ENCODE results near the gene JMJD1C. TPM values are rescaled to one million over a fixed set of nuclear protein-coding genes. Genes with fewer than 3 reads are reported as not detected.

JMJD1C gene
- total RNA-seq, 4 donors from 2014 or later = 41.6 to 77.8 (median 56.9) TPM

DNA sequence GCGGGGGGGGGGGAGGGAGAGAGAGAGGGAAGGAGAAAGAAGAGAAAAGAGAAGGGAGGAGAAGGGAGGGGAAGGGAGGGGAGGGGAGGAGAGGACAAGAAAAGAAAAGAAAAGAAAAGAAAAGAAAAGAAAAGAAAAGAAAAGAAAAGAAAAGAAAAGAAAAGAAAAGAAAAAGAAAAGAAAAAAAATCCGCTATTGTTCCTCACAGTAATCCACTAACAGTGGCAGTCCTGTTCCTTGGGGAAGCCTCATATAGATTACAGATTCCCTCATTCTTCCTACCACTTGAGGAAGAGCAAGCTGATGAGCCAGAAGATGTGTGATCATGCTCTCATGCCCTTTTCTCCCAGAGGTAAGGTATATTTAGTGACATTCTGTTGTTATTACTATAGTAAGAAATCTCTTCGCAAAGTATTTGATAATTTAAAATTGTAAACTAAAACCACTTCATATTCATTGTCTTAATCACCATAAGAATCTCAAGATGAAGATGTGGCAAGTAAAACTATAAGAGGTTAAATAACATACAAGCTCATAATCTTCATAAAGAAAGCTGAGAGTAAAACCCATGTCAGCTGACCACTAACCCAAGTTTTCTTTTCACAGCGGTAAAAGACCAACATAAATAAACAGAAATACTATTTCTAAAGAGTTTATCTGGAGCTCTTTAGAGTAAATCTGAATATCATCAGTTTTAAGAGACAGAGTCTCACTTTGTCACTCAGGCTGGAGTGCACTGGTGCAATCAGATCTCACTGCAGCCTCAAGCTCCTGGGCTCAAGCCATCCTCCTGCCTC, 128.1 kb downstream of the JMJD1C start:
- no peak overlapping the region for H3K27ac ChIP-seq
- 91 to 92% methylated on average over 3 of the region's 4 CpGs for WGBS, 2 donors
- no peak for TF ChIP-seq POLR2A (IDR thresholded peaks at IDR 0.05)
- TF ChIP-seq, protein P1, sequence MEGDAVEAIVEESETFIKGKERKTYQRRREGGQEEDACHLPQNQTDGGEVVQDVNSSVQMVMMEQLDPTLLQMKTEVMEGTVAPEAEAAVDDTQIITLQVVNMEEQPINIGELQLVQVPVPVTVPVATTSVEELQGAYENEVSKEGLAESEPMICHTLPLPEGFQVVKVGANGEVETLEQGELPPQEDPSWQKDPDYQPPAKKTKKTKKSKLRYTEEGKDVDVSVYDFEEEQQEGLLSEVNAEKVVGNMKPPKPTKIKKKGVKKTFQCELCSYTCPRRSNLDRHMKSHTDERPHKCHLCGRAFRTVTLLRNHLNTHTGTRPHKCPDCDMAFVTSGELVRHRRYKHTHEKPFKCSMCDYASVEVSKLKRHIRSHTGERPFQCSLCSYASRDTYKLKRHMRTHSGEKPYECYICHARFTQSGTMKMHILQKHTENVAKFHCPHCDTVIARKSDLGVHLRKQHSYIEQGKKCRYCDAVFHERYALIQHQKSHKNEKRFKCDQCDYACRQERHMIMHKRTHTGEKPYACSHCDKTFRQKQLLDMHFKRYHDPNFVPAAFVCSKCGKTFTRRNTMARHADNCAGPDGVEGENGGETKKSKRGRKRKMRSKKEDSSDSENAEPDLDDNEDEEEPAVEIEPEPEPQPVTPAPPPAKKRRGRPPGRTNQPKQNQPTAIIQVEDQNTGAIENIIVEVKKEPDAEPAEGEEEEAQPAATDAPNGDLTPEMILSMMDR (IDR thresholded peaks at IDR 0.05) = no peak
- H3K4me3 ChIP-seq = no peak overlapping the region
- no peaks in the 10 kb centered on the region for H3K27me3 ChIP-seq
- no peaks in the 10 kb centered on the region for H3K36me3 ChIP-seq
- intact Hi-C loops (cut with DNase I) = no loop called here
- H3K4me1 ChIP-seq = no peaks in the 10 kb centered on the region
- no peaks in the 10 kb centered on the region for H3K9me3 ChIP-seq
- no peak for DNase-seq

DNA sequence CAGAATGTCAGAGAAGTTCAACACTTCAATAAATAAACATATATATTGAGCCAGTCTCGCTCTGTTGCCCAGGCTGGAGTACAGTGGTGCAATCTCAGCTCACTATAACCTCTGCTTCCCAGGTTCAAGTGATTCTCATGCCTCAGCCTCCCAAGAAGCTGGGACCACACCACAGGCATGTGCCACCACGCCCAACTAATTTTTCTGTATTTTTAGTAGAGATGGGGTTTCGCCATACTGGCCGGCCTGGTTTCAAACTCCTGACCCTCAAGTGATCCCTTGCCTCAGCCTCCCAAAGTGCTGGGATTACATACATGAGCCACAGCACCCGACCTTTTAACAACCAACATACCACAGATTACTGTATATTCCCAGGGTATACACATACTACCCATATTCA, 134.2 kb downstream of the JMJD1C start:
- WGBS, 2 donors = 92 to 94% methylated on average over 5 of the region's 5 CpGs
- H3K36me3 ChIP-seq = no peaks in the 10 kb centered on the region
- no peak for DNase-seq
- TF ChIP-seq, protein P1 (IDR thresholded peaks at IDR 0.05) = no peak
- no peak for TF ChIP-seq POLR2A (IDR thresholded peaks at IDR 0.05)
- no peaks in the 10 kb centered on the region for H3K27me3 ChIP-seq
- H3K4me3 ChIP-seq = no peak overlapping the region
- no peak overlapping the region for H3K27ac ChIP-seq
- intact Hi-C loops (cut with DNase I) = no loop called here
- H3K4me1 ChIP-seq = no peaks in the 10 kb centered on the region
- H3K9me3 ChIP-seq = no peaks in the 10 kb centered on the region

DNA sequence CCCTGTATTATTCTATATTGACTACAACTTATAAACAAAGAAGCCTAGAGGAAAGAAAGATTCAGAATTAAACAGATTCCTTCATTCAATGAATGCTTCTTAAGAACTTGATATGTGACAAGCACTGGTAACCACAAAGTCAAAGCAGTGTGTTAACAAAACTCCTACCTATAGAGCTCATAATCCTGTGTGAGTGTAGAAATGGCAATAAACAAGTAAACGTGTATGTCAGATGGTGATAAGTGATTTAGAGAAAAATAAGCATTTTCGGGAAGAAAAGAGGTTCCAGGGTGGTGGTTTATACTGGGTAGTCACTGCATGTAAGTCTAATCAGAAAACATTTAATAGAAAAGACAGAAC, 141.3 kb downstream of the JMJD1C start:
- Histone ChIP-seq H3K27ac (no peak overlapping the region), H3K4me3 (no peak overlapping the region), H3K27me3 (no peaks in the 10 kb centered on the region), H3K36me3 (no peaks in the 10 kb centered on the region), H3K9me3 (no peaks in the 10 kb centered on the region), H3K4me1 (no peaks in the 10 kb centered on the region)
- WGBS, 2 donors = 61% methylated on average over 2 of the region's 2 CpGs
- no peak for DNase-seq
- TF ChIP-seq, protein P1 (IDR thresholded peaks at IDR 0.05) = no peak
- intact Hi-C loops (cut with DNase I) = no loop called here

DNA sequence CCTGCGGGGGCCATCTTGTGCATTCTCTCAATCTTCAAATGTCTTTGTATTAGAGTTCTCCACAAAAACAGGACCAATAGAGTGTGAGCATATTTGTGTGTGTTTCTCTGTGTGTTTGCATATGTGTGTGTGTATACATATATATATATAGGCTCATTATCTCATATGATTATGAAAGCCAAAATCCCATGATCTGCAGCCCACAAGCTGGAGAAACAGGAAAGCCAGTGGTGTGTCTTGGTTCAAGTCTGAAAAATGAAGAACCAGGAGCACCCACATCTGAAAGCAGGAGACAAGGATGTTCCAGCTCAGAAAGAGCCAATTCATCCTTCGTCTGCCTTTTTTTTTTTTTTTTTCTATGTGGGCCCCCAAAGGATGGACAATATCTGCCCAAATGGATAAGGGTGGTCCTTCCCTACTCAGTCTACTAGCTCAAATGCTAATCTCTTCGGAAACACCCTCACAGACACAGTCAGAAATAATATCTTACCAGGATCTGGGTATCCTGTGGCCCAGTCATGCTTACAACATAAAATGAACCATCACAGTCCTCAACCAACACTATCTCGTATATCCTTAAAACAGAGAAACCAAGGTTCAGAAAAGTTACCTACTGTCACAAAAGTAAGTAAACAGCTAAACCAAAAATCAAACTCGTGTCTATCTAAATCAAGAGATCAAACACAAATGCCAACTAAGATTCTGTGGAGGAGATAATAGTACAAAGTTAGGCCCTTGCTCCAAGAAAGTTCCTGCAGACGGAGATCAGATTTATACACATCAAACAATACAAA, 141.9 kb downstream of the JMJD1C start:
- no peaks in the 10 kb centered on the region for H3K36me3 ChIP-seq
- intact Hi-C loops (cut with DNase I) = no loop called here
- WGBS, 2 donors = 92 to 93% methylated on average over 6 of the region's 6 CpGs
- no peak for DNase-seq
- H3K4me3 ChIP-seq = no peak overlapping the region
- H3K4me1 ChIP-seq = no peaks in the 10 kb centered on the region
- H3K27ac ChIP-seq = no peak overlapping the region
- H3K9me3 ChIP-seq = no peaks in the 10 kb centered on the region
- H3K27me3 ChIP-seq = no peaks in the 10 kb centered on the region
- TF ChIP-seq POLR2A (IDR thresholded peaks at IDR 0.05) = no peak
- TF ChIP-seq, protein P1 (IDR thresholded peaks at IDR 0.05) = no peak

DNA sequence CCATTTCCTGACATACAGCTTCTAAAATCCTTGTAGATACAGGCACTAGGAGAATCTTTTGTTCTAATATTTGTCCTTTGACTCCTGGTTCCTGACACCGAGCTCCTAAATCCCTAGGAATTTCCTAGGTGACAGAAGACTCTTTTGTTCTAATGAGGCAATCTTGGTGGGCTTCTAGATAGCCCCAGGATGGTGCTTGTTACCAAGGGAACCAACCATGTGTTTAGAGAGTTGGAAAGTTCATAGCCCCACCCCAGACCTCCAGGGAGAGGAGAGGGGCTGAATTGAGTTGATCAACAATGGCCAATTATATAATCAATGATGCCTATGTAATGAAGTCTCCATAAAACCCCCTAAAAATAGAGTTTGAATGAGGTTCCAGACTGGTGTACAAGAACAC, 145.1 kb downstream of the JMJD1C start:
- H3K36me3 ChIP-seq = no peaks in the 10 kb centered on the region
- H3K27me3 ChIP-seq = no peaks in the 10 kb centered on the region
- H3K4me3 ChIP-seq = no peak overlapping the region
- DNase-seq = no peak
- no peak for TF ChIP-seq POLR2A (IDR thresholded peaks at IDR 0.05)
- TF ChIP-seq, protein P1 (IDR thresholded peaks at IDR 0.05) = no peak
- intact Hi-C loops (cut with DNase I) = no loop called here
- no peaks in the 10 kb centered on the region for H3K9me3 ChIP-seq
- H3K27ac ChIP-seq = no peak overlapping the region
- no peaks in the 10 kb centered on the region for H3K4me1 ChIP-seq
- WGBS, 2 donors = 50 to 79% methylated on average over 1 of the region's 1 CpG
